GM12878 (cell line): ENCODE data around the gene MBNL3. TPM values are rescaled to one million over a fixed set of nuclear protein-coding genes. Genes with fewer than 3 reads are reported as not detected.

Experiments
- ATAC-seq: fragments of 200-7000 bp; cut with Tn5 transposase; 3 replicates; pipeline ENCODE4 v1.9.1; 2020; ENCODE audit warnings: mild to moderate bottlenecking, moderate library complexity
- BruUV-seq: library from RNA; stranded (reverse); fragments of 400-500 nt; replicated peaks from 2 replicates; lab custom pipeline; 2021; lab: Mats Ljungman, UMichigan
- CTCF ChIA-PET: fragments of 300-600 bp; sonication (Branson Sonifier 250); formaldehyde crosslinking; extraction: SDS; loops from one replicate; lab custom pipeline; 2021; ENCODE audit warnings: inconsistent platforms; lab: Yijun Ruan, JAX
- POLR2A ChIA-PET: fragments of 350-600 bp; formaldehyde crosslinking; extraction: SDS; loops from one replicate; lab custom pipeline; 2021; ENCODE audit warnings: inconsistent platforms; lab: Charles Lee
- RAD21 ChIA-PET: fragments of 300-600 bp; sonication (Branson Sonifier 250); formaldehyde crosslinking; loops from one replicate; lab custom pipeline; 2023; ENCODE audit warnings: antibody characterized with exemption; ENCODE audit not compliant: unreplicated experiment; lab: Charles Lee
- SMC1A ChIA-PET: fragments of 300-600 bp; sonication (Branson Sonifier 250); formaldehyde crosslinking; loops from one replicate; lab custom pipeline; 2023; ENCODE audit not compliant: unreplicated experiment, uncharacterized antibody; lab: Charles Lee
- DNase-seq: peaks from one replicate; pipeline ENCODE4 v3.0.0-alpha.2; 2011; ENCODE audit warnings: low read depth, low spot score
- FAIRE-seq: peaks from 3 replicates; lab custom pipeline; 2011; peaks lifted over from hg19 to GRCh38; lab: Jason Lieb, UNC
- H2AFZ ChIP-seq: 2 replicates; pipeline ENCODE4 v1.6.0; 2011; ENCODE audit warnings: low read depth, low read length, control low read depth; ENCODE audit not compliant: control insufficient read depth
- H3K27ac ChIP-seq: 2 replicates; pipeline ENCODE4 v1.5.1; 2011; ENCODE audit warnings: control low read depth; ENCODE audit not compliant: control insufficient read depth, insufficient read depth
- H3K27me3 ChIP-seq, 2 experiments: replicated peaks in 1 of 2; 2 replicates each; pipeline versions ENCODE4 v1.6.0 to v1.6.1; 2011; ENCODE audit warnings: low read length in 1 of 2; ENCODE audit not compliant: control insufficient read depth in 2 of 2, insufficient read depth in 2 of 2
- H3K36me3 ChIP-seq, 2 experiments: 2 replicates each; pipeline ENCODE4 v1.5.1; 2011; ENCODE audit warnings: low read length in 1 of 2; ENCODE audit not compliant: control insufficient read depth in 2 of 2, insufficient read depth in 2 of 2
- H3K4me1 ChIP-seq: 2 replicates; pipeline ENCODE4 v1.6.1; 2011; ENCODE audit warnings: mild to moderate bottlenecking, low read length, moderate library complexity, mixed read lengths; ENCODE audit not compliant: control insufficient read depth, insufficient read depth
- H3K4me2 ChIP-seq: 2 replicates; pipeline ENCODE4 v1.6.0; 2011; ENCODE audit warnings: control low read depth; ENCODE audit not compliant: control insufficient read depth, insufficient read depth
- H3K4me3 ChIP-seq: fragments of 200-600 bp; sonication (generic); 2 replicates; pipeline ENCODE4 v1.5.1; 2016
- H3K79me2 ChIP-seq: 2 replicates; pipeline ENCODE4 v1.6.0; 2011; ENCODE audit warnings: low read length; ENCODE audit not compliant: control insufficient read depth, insufficient read depth
- H3K9ac ChIP-seq: 2 replicates; pipeline ENCODE4 v1.8.0; 2011; ENCODE audit warnings: low read length, control low read depth, mixed read lengths; ENCODE audit not compliant: control insufficient read depth, insufficient read depth
- H3K9me3 ChIP-seq: replicated peaks from 3 replicates; pipeline ENCODE4 v1.5.1; 2011; ENCODE audit warnings: mild to moderate bottlenecking, low read length; ENCODE audit not compliant: control insufficient read depth, insufficient read depth
- H4K20me1 ChIP-seq: 2 replicates; pipeline ENCODE4 v1.6.0; 2011; ENCODE audit not compliant: control insufficient read depth, insufficient read depth
- ATF7 ChIP-seq: fragments of 450-650 bp; IDR thresholded peaks from 2 replicates; pipeline ENCODE4 v1.6.1; 2016; ENCODE audit warnings: low read depth, mild to moderate bottlenecking
- BCL11A ChIP-seq: IDR thresholded peaks from 2 replicates; pipeline ENCODE4 v1.6.1; 2011; ENCODE audit warnings: low read depth, low read length
- HDGF ChIP-seq: fragments of 450-650 bp; IDR thresholded peaks from 2 replicates; pipeline ENCODE4 v1.6.1; 2016; ENCODE audit warnings: antibody characterized with exemption
- RB1 ChIP-seq: fragments of 450-650 bp; formaldehyde crosslinking; IDR thresholded peaks from 2 replicates; pipeline ENCODE4 v1.6.1; 2017; ENCODE audit warnings: mild to moderate bottlenecking, borderline replicate concordance
- ZNF207 ChIP-seq: fragments of 450-650 bp; IDR thresholded peaks from 2 replicates; pipeline ENCODE4 v1.6.1; 2014; ENCODE audit warnings: antibody characterized with exemption, mild to moderate bottlenecking, borderline replicate concordance
- WGBS: methylation state at CpG from one replicate; pipeline ENCODE4 v1.1.6; 2016; ENCODE audit warnings: low lambda C conversion rate; ENCODE audit not compliant: insufficient replicate concordance, insufficient coverage; ENCODE audit errors: missing lambda C conversion rate; 5-methylcytosine and 5-hydroxymethylcytosine counted together
- in situ Hi-C: fragments of 300-500 bp; cut with MboI; formaldehyde crosslinking; loops from 9 replicates; pipeline ENCODE4 v1.14.3; 2018; ENCODE audit warnings: mixed read lengths
- intact Hi-C: fragments of 100-400 bp; cut with micrococcal nuclease; formaldehyde crosslinking; loops from one replicate; pipeline ENCODE4 v1.14.2; 2022; ENCODE audit not compliant: unreplicated experiment
- polyA plus RNA-seq, 11 experiments: library from polyadenylated mRNA; depleted of rRNA in 4 of 11; unstranded in 6 of 11; stranded (reverse) in 5 of 11; fragments of >200 nt; fragmentation: Nextera tagmentation in 4 of 11; fragmentation: Illumina TruSeq in 1 of 11; extraction: Ambion mirVana in 4 of 11; extraction: Trizol in 1 of 11; gene quantifications; 1 replicate in 1 of 11; 2 replicates in 10 of 11; pipeline versions ENCODE4 v1.2.1 to v1.2.3, GENCODE V29; 2011 to 2016; ENCODE audit warnings: inconsistent platforms in 2 of 11, missing spikeins in 2 of 11, low read depth in 1 of 11
- total RNA-seq, 4 experiments: library from RNA; depleted of rRNA in 3 of 4; stranded (reverse); fragments of >200 nt in 3 of 4; fragmentation: Illumina TruSeq in 1 of 4; extraction: Trizol in 1 of 4; gene quantifications; 2 replicates each; pipeline versions ENCODE4 v1.2.1 to v1.2.3, GENCODE V29; 2013 to 2021
- TF ChIP-seq, protein P1 (sequence below): IDR thresholded peaks from 2 replicates; pipeline ENCODE4 v1.6.1; 2012; ENCODE audit warnings: low read length, inconsistent platforms
- TF ChIP-seq, protein P2 (sequence below): fragments of 450-650 bp; IDR thresholded peaks from 2 replicates; pipeline ENCODE4 v1.6.1; 2016; ENCODE audit warnings: mild to moderate bottlenecking
- TF ChIP-seq, protein P3 (sequence below): fragments of 450-650 bp; conservative IDR thresholded peaks from 2 replicates; pipeline ENCODE4 v1.6.1; 2017; ENCODE audit warnings: mild to moderate bottlenecking, moderate library complexity

MBNL3 gene
- total and polyA plus RNA-seq, 10 of the 15 experiments (the other 5 are each of a cell fraction or from before 2014, with no cell fraction given) = 3.4 to 33.1 (median 12.6) TPM

DNA sequence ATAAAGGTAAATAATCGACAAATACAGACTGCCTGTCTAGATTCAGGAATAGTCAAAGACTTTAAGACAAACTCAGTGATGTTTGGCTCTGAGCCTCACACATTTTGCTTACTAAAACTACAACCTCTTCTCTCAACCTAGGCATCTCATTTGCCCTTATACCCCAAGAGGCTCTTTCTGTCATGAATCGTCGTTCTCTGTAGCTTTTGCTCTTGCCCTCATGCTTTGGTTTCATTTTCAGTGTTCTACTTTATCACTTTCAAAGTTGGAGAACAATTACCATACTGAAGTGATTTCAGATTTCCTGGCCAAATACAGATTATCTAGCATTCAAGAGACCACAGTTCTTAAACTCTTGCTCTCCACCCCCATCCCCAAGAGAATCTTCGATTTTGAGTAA, 155.5 kb downstream of the MBNL3 start:
- intact Hi-C loops (no loop called here), in situ Hi-C loops (no loop called here)
- RAD21 ChIA-PET = interaction anchor here (0.7 kb wide), 1 partner anchor 74 kb away, joined by 3 read pairs; no protein-coding TSS in a partner anchor
- POLR2A ChIA-PET = no interaction called here
- Histone ChIP-seq H4K20me1 (no peaks in the 10 kb centered on the region), H3K9ac (no peak overlapping the region), H3K9me3 (no peaks in the 10 kb centered on the region), H3K4me2 (0 out of 2 replicates have a peak overlapping the region, but pooled peaks have one; percentile 13), H3K4me1 (no peaks in the 10 kb centered on the region), H3K27ac (no peak overlapping the region; the same call in 1 of the 2 replicates), H3K36me3 (no peaks in the 10 kb centered on the region), H3K4me3 (no peak overlapping the region), H3K27me3 (no peaks in the 10 kb centered on the region), H2AFZ (no peak overlapping the region; the same call in none of the 2 replicates), H3K79me2 (no peaks in the 10 kb centered on the region)
- WGBS = 19% methylated on average over 4 of the region's 4 CpGs
- CTCF ChIA-PET = interaction anchor here (1.0 kb wide), 1 partner anchor 41 kb away, joined by 3 read pairs; no protein-coding TSS in a partner anchor
- FAIRE-seq (peak; percentile 85), ATAC-seq (peak; percentile 66), DNase-seq (no peak)
- TF ChIP-seq, protein P1, sequence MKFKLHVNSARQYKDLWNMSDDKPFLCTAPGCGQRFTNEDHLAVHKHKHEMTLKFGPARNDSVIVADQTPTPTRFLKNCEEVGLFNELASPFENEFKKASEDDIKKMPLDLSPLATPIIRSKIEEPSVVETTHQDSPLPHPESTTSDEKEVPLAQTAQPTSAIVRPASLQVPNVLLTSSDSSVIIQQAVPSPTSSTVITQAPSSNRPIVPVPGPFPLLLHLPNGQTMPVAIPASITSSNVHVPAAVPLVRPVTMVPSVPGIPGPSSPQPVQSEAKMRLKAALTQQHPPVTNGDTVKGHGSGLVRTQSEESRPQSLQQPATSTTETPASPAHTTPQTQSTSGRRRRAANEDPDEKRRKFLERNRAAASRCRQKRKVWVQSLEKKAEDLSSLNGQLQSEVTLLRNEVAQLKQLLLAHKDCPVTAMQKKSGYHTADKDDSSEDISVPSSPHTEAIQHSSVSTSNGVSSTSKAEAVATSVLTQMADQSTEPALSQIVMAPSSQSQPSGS = no peak
- TF ChIP-seq, protein P2, sequence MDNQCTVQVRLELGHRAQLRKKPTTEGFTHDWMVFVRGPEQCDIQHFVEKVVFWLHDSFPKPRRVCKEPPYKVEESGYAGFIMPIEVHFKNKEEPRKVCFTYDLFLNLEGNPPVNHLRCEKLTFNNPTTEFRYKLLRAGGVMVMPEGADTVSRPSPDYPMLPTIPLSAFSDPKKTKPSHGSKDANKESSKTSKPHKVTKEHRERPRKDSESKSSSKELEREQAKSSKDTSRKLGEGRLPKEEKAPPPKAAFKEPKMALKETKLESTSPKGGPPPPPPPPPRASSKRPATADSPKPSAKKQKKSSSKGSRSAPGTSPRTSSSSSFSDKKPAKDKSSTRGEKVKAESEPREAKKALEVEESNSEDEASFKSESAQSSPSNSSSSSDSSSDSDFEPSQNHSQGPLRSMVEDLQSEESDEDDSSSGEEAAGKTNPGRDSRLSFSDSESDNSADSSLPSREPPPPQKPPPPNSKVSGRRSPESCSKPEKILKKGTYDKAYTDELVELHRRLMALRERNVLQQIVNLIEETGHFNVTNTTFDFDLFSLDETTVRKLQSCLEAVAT = no peak
- TF ChIP-seq BCL11A (no peak), HDGF (no peak), RB1 (no peak), ATF7 (no peak), ZNF207 (no peak)
- TF ChIP-seq, protein P3, sequence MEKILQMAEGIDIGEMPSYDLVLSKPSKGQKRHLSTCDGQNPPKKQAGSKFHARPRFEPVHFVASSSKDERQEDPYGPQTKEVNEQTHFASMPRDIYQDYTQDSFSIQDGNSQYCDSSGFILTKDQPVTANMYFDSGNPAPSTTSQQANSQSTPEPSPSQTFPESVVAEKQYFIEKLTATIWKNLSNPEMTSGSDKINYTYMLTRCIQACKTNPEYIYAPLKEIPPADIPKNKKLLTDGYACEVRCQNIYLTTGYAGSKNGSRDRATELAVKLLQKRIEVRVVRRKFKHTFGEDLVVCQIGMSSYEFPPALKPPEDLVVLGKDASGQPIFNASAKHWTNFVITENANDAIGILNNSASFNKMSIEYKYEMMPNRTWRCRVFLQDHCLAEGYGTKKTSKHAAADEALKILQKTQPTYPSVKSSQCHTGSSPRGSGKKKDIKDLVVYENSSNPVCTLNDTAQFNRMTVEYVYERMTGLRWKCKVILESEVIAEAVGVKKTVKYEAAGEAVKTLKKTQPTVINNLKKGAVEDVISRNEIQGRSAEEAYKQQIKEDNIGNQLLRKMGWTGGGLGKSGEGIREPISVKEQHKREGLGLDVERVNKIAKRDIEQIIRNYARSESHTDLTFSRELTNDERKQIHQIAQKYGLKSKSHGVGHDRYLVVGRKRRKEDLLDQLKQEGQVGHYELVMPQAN = no peak
- SMC1A ChIA-PET = interaction anchor here (0.6 kb wide), 1 partner anchor 218 kb away, joined by 3 read pairs; no protein-coding TSS in a partner anchor
- no TSS peak for BruUV-seq
